ENCODE results near the gene UXS1. TPM values are rescaled to one million over a fixed set of nuclear protein-coding genes. Genes with fewer than 3 reads are reported as not detected.
A peak's percentile ranks its signal among the peaks of the same experiment; 100 is the strongest.

Gene UXS1
- total RNA-seq, 2 experiments from 2014 or later, result 47.4 to 47.8 TPM

DNA sequence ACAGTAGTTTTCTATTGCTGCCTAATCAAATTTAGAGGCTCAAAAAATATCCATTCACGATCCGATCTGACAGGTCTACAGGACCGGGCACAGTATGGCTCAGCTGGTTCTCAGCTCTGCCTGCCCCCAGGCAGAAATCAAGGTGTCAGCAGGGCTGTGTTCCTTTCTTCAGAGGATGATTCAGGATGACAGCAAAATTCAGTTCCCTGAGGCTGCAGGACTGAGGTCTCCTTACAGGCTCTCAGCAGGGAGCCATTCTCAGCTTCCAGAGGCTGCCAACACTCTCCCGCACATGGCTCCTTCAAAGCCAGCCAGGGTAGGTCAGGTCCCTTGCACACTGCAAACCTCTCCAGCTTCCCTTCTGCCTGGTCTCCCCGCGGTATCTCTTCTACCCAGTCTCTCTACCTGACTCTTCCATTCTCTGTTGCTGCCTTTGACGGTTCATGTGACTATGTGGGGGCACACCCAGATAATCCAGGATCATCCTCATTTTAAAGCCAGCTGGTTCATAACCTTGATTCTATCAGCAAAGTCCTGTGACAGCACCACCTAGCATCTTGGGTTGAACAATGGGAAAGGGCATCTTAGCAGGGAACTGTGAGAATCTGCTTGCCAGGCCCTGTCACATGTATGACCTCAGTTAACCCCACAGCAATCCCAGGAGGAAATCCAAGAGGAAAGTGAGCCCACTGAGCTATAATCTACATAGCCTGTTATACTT, 50.4 kb downstream of the UXS1 start:
- ChIA-PET CTCF (interaction anchor here (0.8 kb wide), 1 partner anchor 15 kb away, joined by 4 read pairs; no protein-coding TSS in a partner anchor), POLR2A (interaction anchor here (1.4 kb wide), 1 partner anchor 16 kb away, joined by 8 read pairs; no protein-coding TSS in a partner anchor)
- ATAC-seq (no peak), DNase-seq (no peak)
- peak overlapping the region; percentile 90 for H3K27ac Mint-ChIP-seq
- peaks cover 74% of the 10 kb centered on the region for H3K4me1 Mint-ChIP-seq (ENCODE audit: low read depth)
- intact Hi-C loops (cut with micrococcal nuclease), result no loop called here
- TF ChIP-seq, protein P1, sequence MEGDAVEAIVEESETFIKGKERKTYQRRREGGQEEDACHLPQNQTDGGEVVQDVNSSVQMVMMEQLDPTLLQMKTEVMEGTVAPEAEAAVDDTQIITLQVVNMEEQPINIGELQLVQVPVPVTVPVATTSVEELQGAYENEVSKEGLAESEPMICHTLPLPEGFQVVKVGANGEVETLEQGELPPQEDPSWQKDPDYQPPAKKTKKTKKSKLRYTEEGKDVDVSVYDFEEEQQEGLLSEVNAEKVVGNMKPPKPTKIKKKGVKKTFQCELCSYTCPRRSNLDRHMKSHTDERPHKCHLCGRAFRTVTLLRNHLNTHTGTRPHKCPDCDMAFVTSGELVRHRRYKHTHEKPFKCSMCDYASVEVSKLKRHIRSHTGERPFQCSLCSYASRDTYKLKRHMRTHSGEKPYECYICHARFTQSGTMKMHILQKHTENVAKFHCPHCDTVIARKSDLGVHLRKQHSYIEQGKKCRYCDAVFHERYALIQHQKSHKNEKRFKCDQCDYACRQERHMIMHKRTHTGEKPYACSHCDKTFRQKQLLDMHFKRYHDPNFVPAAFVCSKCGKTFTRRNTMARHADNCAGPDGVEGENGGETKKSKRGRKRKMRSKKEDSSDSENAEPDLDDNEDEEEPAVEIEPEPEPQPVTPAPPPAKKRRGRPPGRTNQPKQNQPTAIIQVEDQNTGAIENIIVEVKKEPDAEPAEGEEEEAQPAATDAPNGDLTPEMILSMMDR (IDR thresholded peaks at IDR 0.05), result no peak
- no peak overlapping the region for H3K4me3 Mint-ChIP-seq
- peaks cover 57% of the 10 kb centered on the region for H3K36me3 Mint-ChIP-seq (ENCODE audit: low read depth)
- no peaks in the 10 kb centered on the region for H3K27me3 Mint-ChIP-seq
- no peaks in the 10 kb centered on the region for H3K9me3 Mint-ChIP-seq

DNA sequence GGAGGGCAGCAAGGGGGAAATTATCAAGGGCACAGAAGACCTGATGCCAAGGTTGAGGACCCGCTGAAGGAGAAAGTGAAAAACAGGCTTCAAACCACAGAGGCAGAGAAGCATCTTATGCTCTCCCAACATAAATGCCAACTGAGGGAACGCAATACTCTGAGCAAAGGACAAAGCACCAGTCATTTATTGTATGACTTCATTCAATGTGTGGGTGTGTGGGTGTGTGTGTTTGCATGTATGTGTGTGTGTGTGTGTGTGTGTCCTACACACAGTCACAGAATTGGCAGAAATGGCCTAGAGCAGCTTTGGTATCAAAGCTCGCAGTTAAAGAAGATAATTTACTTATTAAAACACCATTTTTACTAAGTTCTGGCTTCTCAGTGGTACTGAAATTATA, 51.4 kb downstream of the UXS1 start:
- no peaks in the 10 kb centered on the region for H3K9me3 Mint-ChIP-seq
- no peaks in the 10 kb centered on the region for H3K27me3 Mint-ChIP-seq
- DNase-seq, result peak; percentile 72
- peaks cover 77% of the 10 kb centered on the region for H3K4me1 Mint-ChIP-seq (ENCODE audit: low read depth)
- intact Hi-C loops (cut with micrococcal nuclease), result no loop called here
- ChIA-PET CTCF (no interaction called here), POLR2A (interaction anchor here (0.6 kb wide), 1 partner anchor 91 kb away, joined by 3 read pairs; no protein-coding TSS in a partner anchor)
- H3K4me3 Mint-ChIP-seq, result no peak overlapping the region
- TF ChIP-seq, protein P1 (IDR thresholded peaks at IDR 0.05), result no peak
- no peak for ATAC-seq
- peak overlapping the region; percentile 68 for H3K27ac Mint-ChIP-seq
- H3K36me3 Mint-ChIP-seq (ENCODE audit: low read depth), result peaks cover 60% of the 10 kb centered on the region

DNA sequence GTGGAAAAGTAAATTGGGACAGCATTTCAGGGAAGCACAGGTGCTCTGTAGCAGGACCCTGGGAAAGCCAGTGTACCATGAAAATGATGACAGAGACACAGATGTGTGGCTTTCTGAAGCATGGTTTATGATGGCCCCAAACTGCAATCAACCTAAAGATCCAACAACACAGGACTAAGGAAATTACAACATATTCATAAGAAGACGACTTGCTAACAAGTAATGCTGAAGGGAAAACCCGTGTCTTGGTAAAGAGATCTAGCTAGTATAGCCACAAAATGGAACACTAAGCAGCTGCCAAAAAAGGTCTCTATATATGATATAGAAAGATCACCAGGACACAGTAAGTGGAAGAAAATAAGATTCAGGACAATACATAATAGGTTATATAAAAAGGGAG, 53.2 kb downstream of the UXS1 start:
- Mint-ChIP-seq H3K9me3 (no peaks in the 10 kb centered on the region), H3K27ac (peak overlapping the region; percentile 72), H3K27me3 (no peaks in the 10 kb centered on the region), H3K4me1 (ENCODE audit: low read depth) (peaks cover 69% of the 10 kb centered on the region), H3K36me3 (ENCODE audit: low read depth) (peaks cover 62% of the 10 kb centered on the region), H3K4me3 (no peak overlapping the region)
- ChIA-PET POLR2A (interaction anchor here (2.2 kb wide), 1 partner anchor 18 kb away, joined by 16 read pairs; no protein-coding TSS in a partner anchor), CTCF (interaction anchor here (0.8 to 1.0 kb wide), 2 partner anchors 28 to 36 kb away, joined by 3 read pairs; no protein-coding TSS in a partner anchor)
- ATAC-seq, result peak; percentile 31
- no peak for DNase-seq
- intact Hi-C loops (cut with micrococcal nuclease), result no loop called here
- TF ChIP-seq, protein P1 (IDR thresholded peaks at IDR 0.05), result no peak

DNA sequence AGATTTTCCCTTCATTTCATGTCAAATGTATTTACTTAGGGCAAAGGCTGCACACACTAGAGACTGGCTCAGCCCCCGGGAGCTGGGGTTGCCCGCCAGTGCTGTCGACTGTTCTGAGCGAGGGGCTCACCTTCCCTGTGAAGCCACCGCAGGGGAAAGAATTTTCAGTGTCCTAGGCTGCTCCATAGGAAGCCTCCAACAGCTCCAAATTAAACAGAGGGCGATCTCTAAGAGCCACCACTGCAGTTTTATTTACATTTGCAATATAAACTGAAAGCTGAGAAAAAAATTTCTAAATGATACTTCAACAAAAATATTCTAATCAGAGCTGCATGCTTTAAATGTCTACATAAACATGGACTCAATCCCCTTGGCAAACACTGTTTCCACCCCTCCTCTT, 54.0 kb downstream of the UXS1 start:
- DNase-seq, result no peak
- intact Hi-C loops (cut with micrococcal nuclease), result no loop called here
- Mint-ChIP-seq H3K4me1 (ENCODE audit: low read depth) (peaks cover 64% of the 10 kb centered on the region), H3K9me3 (no peaks in the 10 kb centered on the region), H3K4me3 (no peak overlapping the region), H3K27ac (peak overlapping the region; percentile 90), H3K27me3 (no peaks in the 10 kb centered on the region), H3K36me3 (ENCODE audit: low read depth) (peaks cover 58% of the 10 kb centered on the region)
- POLR2A ChIA-PET, result interaction anchor here (2.2 to 3.0 kb wide), 2 partner anchors 19 to 20 kb away, joined by 13 to 16 read pairs; no protein-coding TSS in a partner anchor
- TF ChIP-seq, protein P1 (IDR thresholded peaks at IDR 0.05), result no peak
- CTCF ChIA-PET, result interaction anchor here (0.8 to 1.3 kb wide), 3 partner anchors 18 to 35 kb away, joined by 3 read pairs; no protein-coding TSS in a partner anchor
- no peak for ATAC-seq
